Measurements from ENCODE around the gene HOGA1. TPM values are rescaled to one million over a fixed set of nuclear protein-coding genes. Genes with fewer than 3 reads are reported as not detected.

HOGA1 gene
- 1.7 and 1.9 TPM in 2 replicates for total RNA-seq (2014; rRNA removed; shearing (Covaris generic))

GRCh38 chr10:97584060-97584797, at the start of gene HOGA1:
HOGA1 (plus strand) TSS chr10:97584389; CDS start chr10:97584704, 315 bp downstream.

GRCh38 chr10:97572214-97572989, 11.8 kb upstream of the HOGA1 start, which contains the start of gene ANKRD2:
ANKRD2 (plus strand) TSS chr10:97572779; CDS start chr10:97572789, 10 bp downstream.

GRCh38 chr10:97589479-97589878, 5.3 kb downstream of the HOGA1 start, which contains the start of gene C10orf62:
C10orf62 (plus strand) TSS chr10:97589721; CDS start chr10:97589898, 177 bp downstream.

GRCh38 chr10:97632949-97633884, 49.0 kb downstream of the HOGA1 start, which contains the start of gene MORN4:
MORN4 (minus strand) TSS chr10:97633500; CDS start chr10:97619653, 13,847 bp downstream.

GRCh38 chr10:97640174-97640867, 56.1 kb downstream of the HOGA1 start, which contains the start of gene PI4K2A:
PI4K2A (plus strand) TSS chr10:97640671; CDS start chr10:97640743, 72 bp downstream.

Other genes with a start within 250 kb of the HOGA1 start
- 21.3 and 21.7 TPM in 2 replicates for gene FRAT2, start 249.7 kb upstream of the HOGA1 start, total RNA-seq (2014; rRNA removed; shearing (Covaris generic))
- 130 and 131 TPM in 2 replicates for gene RRP12, start 183.0 kb upstream of the HOGA1 start, total RNA-seq (2014; rRNA removed; shearing (Covaris generic))
- gene PGAM1, start 158.2 kb upstream of the HOGA1 start, total RNA-seq (2014; rRNA removed; shearing (Covaris generic)): 385 and 387 TPM in 2 replicates
- 49.7 and 58.5 TPM in 2 replicates for gene EXOSC1, start 138.4 kb upstream of the HOGA1 start, total RNA-seq (2014; rRNA removed; shearing (Covaris generic))
- 35.8 and 46.0 TPM in 2 replicates for gene ZDHHC16, start 138.2 kb upstream of the HOGA1 start, total RNA-seq (2014; rRNA removed; shearing (Covaris generic))
- gene MMS19, start 86.0 kb upstream of the HOGA1 start, total RNA-seq (2014; rRNA removed; shearing (Covaris generic)): 83.7 and 120 TPM in 2 replicates
- gene UBTD1, start 85.5 kb upstream of the HOGA1 start, total RNA-seq (2014; rRNA removed; shearing (Covaris generic)): 16.2 and 24.7 TPM in 2 replicates
- gene ANKRD2, start 11.6 kb upstream of the HOGA1 start, total RNA-seq (2014; rRNA removed; shearing (Covaris generic)): 0.37 and 0.57 TPM in 2 replicates
- gene C10orf62, start 5.3 kb downstream of the HOGA1 start, total RNA-seq (2014; rRNA removed; shearing (Covaris generic)): 0.15 and 0.56 TPM in 2 replicates
- 15.1 and 15.9 TPM in 2 replicates for gene MORN4, start 49.1 kb downstream of the HOGA1 start, total RNA-seq (2014; rRNA removed; shearing (Covaris generic))
- gene PI4K2A, start 56.3 kb downstream of the HOGA1 start, total RNA-seq (2014; rRNA removed; shearing (Covaris generic)): 21.3 and 22.8 TPM in 2 replicates
- gene AVPI1, start 102.9 kb downstream of the HOGA1 start, total RNA-seq (2014; rRNA removed; shearing (Covaris generic)): 98.2 and 109 TPM in 2 replicates
- gene MARVELD1, start 129.3 kb downstream of the HOGA1 start, total RNA-seq (2014; rRNA removed; shearing (Covaris generic)): 28.9 and 34.7 TPM in 2 replicates
- 38.7 and 44.4 TPM in 2 replicates for gene ZFYVE27, start 152.7 kb downstream of the HOGA1 start, total RNA-seq (2014; rRNA removed; shearing (Covaris generic))
- 0.05 and 0.94 TPM in 2 replicates for gene SFRP5, start 187.6 kb downstream of the HOGA1 start, total RNA-seq (2014; rRNA removed; shearing (Covaris generic))